HCT116 (cell line): Measurements from ENCODE around the gene MSANTD3. TPM values are rescaled to one million over a fixed set of nuclear protein-coding genes. Genes with fewer than 3 reads are reported as not detected.

Experiments
- ATAC-seq: fragments of 200-7000 bp; cut with Tn5 transposase; 2 replicates; pipeline ENCODE4 v1.9.1; 2020; ENCODE audit warnings: mild to moderate bottlenecking, moderate library complexity
- BruUV-seq: library from RNA; stranded (reverse); fragments of 400-500 nt; replicated peaks from 2 replicates; lab custom pipeline; 2021; lab: Mats Ljungman, UMichigan
- CTCF ChIA-PET: fragments of 300-600 bp; sonication (Branson Sonifier 250); formaldehyde crosslinking; loops from one replicate; lab custom pipeline; 2021; ENCODE audit warnings: antibody characterized with exemption; lab: Charles Lee
- POLR2A ChIA-PET: fragments of 300-600, 350-600 bp; sonication (Branson Sonifier 250); formaldehyde crosslinking; loops from one replicate; lab custom pipeline; 2021; ENCODE audit warnings: antibody characterized with exemption; lab: Charles Lee
- RAD21 ChIA-PET, 2 experiments: fragments of 300-600 bp; sonication (Branson Sonifier 250); formaldehyde crosslinking; loops; one replicate each; lab custom pipeline; 2023; ENCODE audit warnings: low total read pairs in 2 of 2; ENCODE audit not compliant: uncharacterized antibody in 2 of 2, unreplicated experiment in 2 of 2, low non-redundant PET in 1 of 2; lab: Charles Lee
- DNase-seq: peaks from one replicate; pipeline ENCODE4 v3.0.0-alpha.2; 2010; ENCODE audit warnings: low read depth, low spot score
- H2AFZ ChIP-seq: fragments of 200-600 bp; shearing (Covaris generic), sonication (generic); 2 replicates; pipeline ENCODE4 v1.6.1; 2017; ENCODE audit warnings: low read depth, mixed run types, mixed read lengths, antibody characterized with exemption, low read length; ENCODE audit not compliant: poor library complexity, severe bottlenecking
- H3K27ac ChIP-seq: 2 replicates; pipeline ENCODE4 v1.5.1; 2012; ENCODE audit warnings: low read depth, low read length
- H3K27me3 ChIP-seq: fragments of 200-600 bp; sonication (generic); 2 replicates; pipeline ENCODE4 v1.6.1; 2016; ENCODE audit warnings: mixed run types, low read length, mixed read lengths; ENCODE audit not compliant: insufficient read depth
- H3K36me3 ChIP-seq, 2 experiments: fragments of 200-500 bp in 1 of 2; fragments of 200-600 bp in 1 of 2; sonication (Bioruptor generic) in 1 of 2; sonication (generic) in 1 of 2; 2 replicates each; pipeline versions ENCODE4 v1.5.1 to v1.6.1; 2014 to 2016; ENCODE audit warnings: low read length in 2 of 2, inconsistent platforms in 1 of 2, mixed read lengths in 1 of 2, mixed run types in 1 of 2; ENCODE audit not compliant: insufficient read depth in 2 of 2, control insufficient read depth in 1 of 2
- H3K4me1 ChIP-seq, 2 experiments: fragments of 200-600 bp in 1 of 2; sonication (generic) in 1 of 2; 2 replicates each; pipeline versions ENCODE4 v1.5.1 to v1.6.1; 2012 to 2017; ENCODE audit warnings: low read length in 2 of 2, inconsistent platforms in 1 of 2, mild to moderate bottlenecking in 1 of 2, mixed read lengths in 1 of 2, mixed run types in 1 of 2, moderate library complexity in 1 of 2; ENCODE audit not compliant: insufficient read depth in 2 of 2, control insufficient read depth in 1 of 2
- H3K4me2 ChIP-seq: fragments of 200-600 bp; sonication (generic); 2 replicates; pipeline ENCODE4 v1.6.1; 2017; ENCODE audit warnings: mixed run types, low read length, mixed read lengths
- H3K4me3 ChIP-seq, 2 experiments: fragments of 200-600 bp in 1 of 2; sonication (generic) in 1 of 2; replicated peaks in 1 of 2; 2 replicates each; pipeline ENCODE4 v1.5.1; 2011 to 2016; ENCODE audit warnings: low read length in 2 of 2, control low read depth in 1 of 2, low read depth in 1 of 2, mild to moderate bottlenecking in 1 of 2, mixed read lengths in 1 of 2, mixed run types in 1 of 2
- H3K79me2 ChIP-seq: fragments of 200-600 bp; sonication (generic); 2 replicates; pipeline ENCODE4 v1.6.1; 2017; ENCODE audit warnings: mild to moderate bottlenecking, mixed run types, low read length, moderate library complexity, mixed read lengths; ENCODE audit not compliant: insufficient read depth
- H3K9ac ChIP-seq: fragments of 200-600 bp; sonication (generic); 2 replicates; pipeline ENCODE4 v1.6.1; 2016; ENCODE audit warnings: low read length, mixed read lengths
- H3K9me2 ChIP-seq: fragments of 200-600 bp; sonication (generic), shearing (Covaris generic); 2 replicates; pipeline ENCODE4 v1.6.1; 2017; ENCODE audit warnings: mixed run types, mild to moderate bottlenecking, moderate library complexity; ENCODE audit not compliant: insufficient read depth
- H3K9me3 ChIP-seq, 2 experiments: fragments of 200-500 bp in 1 of 2; fragments of 200-600 bp in 1 of 2; sonication (Bioruptor generic) in 1 of 2; sonication (generic) in 1 of 2; 2 replicates each; pipeline ENCODE4 v1.6.1; 2014 to 2017; ENCODE audit warnings: low read length in 2 of 2, mixed read lengths in 2 of 2, inconsistent platforms in 1 of 2, low read depth in 1 of 2, mild to moderate bottlenecking in 1 of 2, mixed run types in 1 of 2, moderate library complexity in 1 of 2; ENCODE audit not compliant: control insufficient read depth in 1 of 2, insufficient read depth in 1 of 2
- H4K20me1 ChIP-seq: fragments of 200-600 bp; sonication (generic), shearing (Covaris generic); 2 replicates; pipeline ENCODE4 v1.6.1; 2017; ENCODE audit warnings: mixed run types, mild to moderate bottlenecking, moderate library complexity; ENCODE audit not compliant: insufficient read depth
- CEBPB ChIP-seq: IDR thresholded peaks from 2 replicates; pipeline ENCODE4 v1.6.1; 2012; ENCODE audit warnings: low read depth
- EZH2phosphoT487 ChIP-seq: fragments of 200-600 bp; IDR thresholded peaks from 2 replicates; pipeline ENCODE4 v1.6.1; 2018; ENCODE audit warnings: antibody characterized with exemption, borderline replicate concordance
- POLR2AphosphoS5 ChIP-seq: IDR thresholded peaks from 2 replicates; pipeline ENCODE4 v1.6.1; 2011; ENCODE audit warnings: mild to moderate bottlenecking, low read depth, low read length, moderate library complexity
- REST ChIP-seq: IDR thresholded peaks from 2 replicates; pipeline ENCODE4 v1.6.1; 2012; ENCODE audit warnings: low read depth
- SIN3A ChIP-seq: IDR thresholded peaks from 2 replicates; pipeline ENCODE4 v1.6.1; 2012; ENCODE audit warnings: low read depth
- TCF7L2 ChIP-seq: IDR thresholded peaks from 2 replicates; pipeline ENCODE4 v1.7.0; 2011; ENCODE audit warnings: borderline replicate concordance, inconsistent platforms; ENCODE audit not compliant: insufficient read depth, insufficient read length; ENCODE audit errors: extremely low read depth
- YY1 ChIP-seq: IDR thresholded peaks from 2 replicates; pipeline ENCODE4 v1.6.1; 2011; ENCODE audit warnings: low read length, low read depth, moderate library complexity, mild to moderate bottlenecking; ENCODE audit not compliant: insufficient replicate concordance; ENCODE audit errors: extremely low read depth
- ZFX ChIP-seq: fragments of 450-650 bp; IDR thresholded peaks from 2 replicates; pipeline ENCODE4 v1.6.1; 2017
- ZNF274 ChIP-seq: fragments of 200-500 bp; sonication (Bioruptor generic); IDR thresholded peaks from 2 replicates; pipeline ENCODE4 v1.6.1; 2014; ENCODE audit warnings: mild to moderate bottlenecking, low read depth, low read length, inconsistent platforms
- intact Hi-C: fragments of 100-400 bp; cut with micrococcal nuclease; formaldehyde crosslinking; loops from 2 replicates; pipeline ENCODE4 v1.10.0; 2022
- total RNA-seq: library from RNA; stranded (reverse); gene quantifications from one replicate; pipeline ENCODE4 v1.2.1, GENCODE V29; 2021; ENCODE audit not compliant: unreplicated experiment

MSANTD3 gene
- total RNA-seq, 1 experiment from 2014 or later, result 31.3 TPM

- POLR2A ChIA-PET, result no interaction called here
- Histone ChIP-seq H3K4me1 (no peaks in the 10 kb centered on the region), H3K9me2 (no peaks in the 10 kb centered on the region), H4K20me1 (no peaks in the 10 kb centered on the region; the same call in 1 of the 2 replicates), H2AFZ (no peak overlapping the region), H3K9ac (no peak overlapping the region), H3K36me3 (peaks cover 4 to 5% of the 10 kb centered on the region in 2 experiments; a peak in 1 of 4 replicates), H3K79me2 (peaks cover 41% of the 10 kb centered on the region), H3K4me2 (no peak overlapping the region), H3K4me3 (no peak overlapping the region), H3K27me3 (no peaks in the 10 kb centered on the region), H3K9me3 (no peaks in the 10 kb centered on the region), H3K27ac (no peak overlapping the region)
- RAD21 ChIA-PET, result no interaction called here
- no peak for DNase-seq
- BruUV-seq, result no TSS peak
- ATAC-seq, result no peak
- CTCF ChIA-PET, result no interaction called here
- intact Hi-C loops, result no loop called here
- TF ChIP-seq REST (no peak), POLR2AphosphoS5 (no peak), ZNF274 (no peak), YY1 (no peak), TCF7L2 (no peak), EZH2phosphoT487 (no peak), SIN3A (no peak), CEBPB (no peak), ZFX (no peak)
These were observed 15.0 kb downstream of the MSANTD3 start for GRCh38 chr9:100441911-100442361.
